KG1 (cell line): ENCODE measurements around the gene RPS6KA4.

Source experiments
- DNase-seq: peaks from one replicate; lab custom pipeline; 2025; lab: John Stamatoyannopoulos, UW

Gene RPS6KA4

DNA sequence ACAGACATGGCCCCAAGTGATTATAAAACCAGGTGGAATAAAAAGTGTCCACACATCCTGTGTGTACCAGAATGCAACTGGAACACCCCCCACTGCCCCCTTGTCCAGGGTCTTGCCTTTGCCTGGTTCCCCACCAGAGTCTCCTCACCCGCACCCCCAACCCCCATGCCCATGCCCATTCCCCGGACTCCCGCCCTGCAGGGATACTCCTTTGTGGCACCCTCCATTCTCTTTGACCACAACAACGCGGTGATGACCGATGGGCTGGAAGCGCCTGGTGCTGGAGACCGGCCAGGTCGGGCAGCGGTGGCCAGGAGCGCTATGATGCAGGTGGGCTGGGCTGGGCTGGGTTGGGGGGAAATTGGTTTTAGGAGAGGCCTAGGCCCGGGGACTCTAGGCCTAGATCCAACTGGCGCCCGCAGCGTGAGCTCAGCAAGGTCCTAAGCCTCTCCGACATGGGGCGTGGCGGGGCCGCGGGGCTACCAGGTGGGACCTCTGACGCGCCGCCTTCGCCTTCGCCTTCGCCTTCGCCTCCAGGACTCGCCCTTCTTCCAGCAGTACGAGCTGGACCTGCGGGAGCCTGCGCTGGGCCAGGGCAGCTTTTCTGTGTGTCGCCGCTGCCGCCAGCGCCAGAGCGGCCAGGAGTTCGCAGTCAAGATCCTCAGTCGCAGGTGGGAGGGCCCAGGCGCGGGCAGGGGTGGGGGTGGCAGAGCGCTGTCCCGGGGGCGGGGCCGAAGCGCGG is 9.1 kb downstream of the RPS6KA4 start:
- no peak for DNase-seq

DNA sequence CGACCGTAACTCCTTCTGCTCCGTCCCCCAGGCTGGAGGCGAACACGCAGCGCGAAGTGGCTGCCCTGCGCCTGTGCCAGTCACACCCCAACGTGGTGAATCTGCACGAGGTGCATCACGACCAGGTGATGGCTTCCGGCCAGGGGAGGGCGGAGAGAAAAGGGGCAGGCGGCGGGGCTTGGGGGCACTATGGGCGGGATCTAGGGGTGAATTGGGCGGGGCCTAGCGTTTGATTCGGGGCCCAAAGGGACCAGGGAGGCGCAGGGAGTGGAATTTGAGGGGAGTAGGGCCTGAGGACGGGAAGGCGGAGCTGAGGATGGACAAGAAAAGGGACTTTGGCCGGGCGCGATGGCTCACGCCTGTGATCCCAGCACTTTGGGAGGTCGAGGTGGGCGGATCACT is 9.7 kb downstream of the RPS6KA4 start:
- DNase-seq, result no peak

DNA sequence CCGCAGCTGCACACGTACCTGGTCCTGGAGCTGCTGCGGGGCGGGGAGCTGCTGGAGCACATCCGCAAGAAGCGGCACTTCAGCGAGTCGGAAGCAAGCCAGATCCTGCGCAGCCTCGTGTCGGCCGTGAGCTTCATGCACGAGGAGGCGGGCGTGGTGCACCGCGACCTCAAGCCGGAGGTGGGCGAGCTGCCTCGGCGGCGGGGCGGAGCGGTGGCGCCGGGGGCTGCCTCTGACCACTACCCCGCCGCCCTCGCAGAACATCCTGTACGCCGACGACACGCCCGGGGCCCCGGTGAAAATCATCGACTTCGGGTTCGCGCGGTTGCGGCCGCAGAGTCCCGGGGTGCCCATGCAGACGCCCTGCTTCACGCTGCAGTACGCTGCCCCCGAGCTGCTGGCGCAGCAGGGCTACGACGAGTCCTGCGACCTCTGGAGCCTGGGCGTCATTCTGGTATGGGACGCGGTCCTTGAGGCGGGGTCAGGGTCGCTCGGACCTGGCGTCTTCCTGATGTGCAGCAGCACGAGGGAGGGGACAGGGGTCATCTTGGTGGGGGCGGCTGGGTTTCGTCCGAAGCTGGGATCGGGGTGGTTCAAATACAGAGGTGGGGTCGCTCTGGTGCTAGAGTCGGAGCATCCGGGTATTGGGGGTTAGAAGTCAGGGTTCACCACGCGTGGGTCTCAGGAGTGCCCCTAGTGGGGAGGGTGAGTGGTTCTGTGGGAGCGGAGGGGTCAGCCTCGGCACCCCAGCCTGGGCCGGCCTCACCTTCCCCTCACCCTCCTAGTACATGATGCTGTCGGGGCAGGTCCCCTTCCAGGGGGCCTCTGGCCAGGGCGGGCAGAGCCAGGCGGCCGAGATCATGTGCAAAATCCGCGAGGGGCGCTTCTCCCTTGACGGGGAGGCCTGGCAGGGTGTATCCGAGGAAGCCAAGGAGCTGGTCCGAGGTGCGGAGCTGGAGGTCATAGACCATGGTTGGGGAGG is 10.8 kb downstream of the RPS6KA4 start:
- no peak for DNase-seq

DNA sequence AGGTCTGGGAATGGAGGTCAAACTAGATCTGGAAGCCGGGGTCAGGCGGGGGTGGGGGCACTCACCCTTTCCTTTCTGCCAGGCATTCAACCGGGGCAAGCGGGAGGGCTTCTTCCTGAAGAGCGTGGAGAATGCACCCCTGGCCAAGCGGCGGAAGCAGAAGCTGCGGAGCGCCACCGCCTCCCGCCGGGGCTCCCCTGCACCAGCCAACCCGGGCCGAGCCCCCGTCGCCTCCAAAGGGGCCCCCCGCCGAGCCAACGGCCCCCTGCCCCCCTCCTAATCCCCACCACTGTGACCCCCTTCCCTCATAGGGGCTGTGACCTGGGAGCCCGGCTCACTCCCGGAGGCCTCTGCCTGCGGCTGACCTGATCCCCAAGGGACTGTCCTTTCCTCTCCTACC is 12.2 kb downstream of the RPS6KA4 start:
- DNase-seq, result no peak

DNA sequence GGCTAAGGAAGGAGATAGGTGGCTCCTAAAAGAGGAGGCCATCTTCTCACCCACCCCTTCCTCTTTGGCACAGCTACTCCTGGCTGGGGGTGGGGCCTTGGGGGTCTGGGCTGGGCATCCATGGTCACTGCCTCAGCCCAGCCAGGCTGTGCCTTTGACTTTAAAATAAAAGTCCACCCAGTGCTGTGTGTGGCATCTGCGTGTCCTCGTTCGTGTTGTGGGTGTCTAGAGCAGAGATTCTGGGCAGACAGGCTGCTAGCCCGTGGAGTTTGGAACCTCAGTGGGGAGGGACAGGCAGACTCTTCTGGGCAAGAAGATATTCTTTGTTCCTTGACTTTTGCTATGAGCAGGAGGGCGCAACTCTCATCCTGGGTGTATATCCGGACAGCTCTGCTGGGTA is 13.1 kb downstream of the RPS6KA4 start:
- DNase-seq, result no peak

DNA sequence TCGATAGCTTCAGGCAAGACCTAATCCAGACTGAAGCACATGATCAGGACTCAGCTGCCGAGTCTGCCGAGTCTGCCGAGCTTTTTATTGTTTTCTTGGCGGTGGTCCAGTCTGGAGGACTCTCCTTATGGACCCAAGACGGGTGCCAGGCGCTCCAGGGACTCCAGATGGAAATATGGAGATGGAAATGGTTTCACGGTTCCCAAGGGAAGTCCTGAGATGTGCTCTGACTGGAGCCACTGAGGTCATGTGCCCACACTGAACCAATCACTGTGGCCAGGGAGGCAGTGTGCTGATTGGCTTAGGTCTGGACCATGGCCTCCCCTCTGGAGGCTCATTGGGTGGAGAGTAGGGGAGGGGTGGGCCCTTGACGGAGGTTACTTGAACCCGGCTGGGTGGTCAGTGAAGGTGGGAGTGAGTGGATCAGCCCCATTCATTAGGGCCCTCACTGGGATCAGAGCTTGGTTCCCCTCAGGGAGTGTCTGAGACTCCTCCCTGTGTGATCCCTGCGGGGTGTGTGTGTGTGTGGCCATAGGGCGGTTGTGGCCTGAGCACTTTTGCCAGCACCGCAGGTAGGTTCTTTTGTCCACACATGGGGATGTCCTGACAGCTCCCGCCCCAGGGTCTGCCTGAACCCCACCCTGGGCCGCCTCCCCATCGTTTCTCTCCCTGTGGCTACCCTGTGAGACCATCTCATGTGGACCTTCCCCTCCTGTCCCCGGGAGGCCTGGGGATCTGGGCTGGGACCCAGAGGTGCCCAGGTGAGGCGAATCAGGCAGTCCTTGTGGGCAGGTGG is 14.0 kb downstream of the RPS6KA4 start:
- DNase-seq, result no peak

DNA sequence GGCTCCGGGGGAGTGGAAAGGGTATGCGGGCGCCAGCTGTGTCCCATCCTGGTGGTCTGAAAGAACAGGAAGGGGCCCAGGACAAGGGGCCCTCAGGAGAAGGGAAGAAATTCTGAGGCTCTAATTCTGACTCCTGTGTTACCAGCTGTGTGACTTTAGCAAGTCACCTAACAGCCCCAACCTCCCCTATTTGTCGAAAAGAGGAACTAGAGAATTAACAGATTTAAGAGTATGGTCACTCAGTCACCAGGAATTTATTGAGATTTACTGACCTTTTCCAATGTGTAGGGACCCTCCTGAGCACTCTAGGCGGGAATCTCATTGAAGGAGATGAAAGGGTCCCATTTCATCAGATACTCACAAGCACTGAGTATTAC is 14.6 kb downstream of the RPS6KA4 start:
- no peak for DNase-seq

DNA sequence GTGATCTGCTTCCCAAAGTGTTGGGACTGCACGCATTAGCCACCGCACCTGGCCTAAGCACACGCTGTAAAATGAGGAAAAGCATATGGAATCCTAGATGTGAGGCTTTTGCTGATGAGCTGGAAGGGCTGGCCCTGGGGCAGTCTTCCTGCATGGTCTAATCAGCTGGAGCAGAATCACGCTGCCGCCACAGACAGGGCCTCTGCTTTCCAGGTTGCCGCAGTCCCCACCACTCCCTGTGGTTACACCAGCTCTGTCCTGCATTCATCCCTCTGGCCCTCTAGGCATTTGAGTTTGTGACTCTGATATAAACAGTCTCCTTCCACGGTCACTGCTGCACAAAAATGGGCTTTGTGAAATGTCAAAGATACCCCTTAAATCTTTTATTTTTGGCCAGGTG is 17.1 kb downstream of the RPS6KA4 start:
- DNase-seq, result no peak

DNA sequence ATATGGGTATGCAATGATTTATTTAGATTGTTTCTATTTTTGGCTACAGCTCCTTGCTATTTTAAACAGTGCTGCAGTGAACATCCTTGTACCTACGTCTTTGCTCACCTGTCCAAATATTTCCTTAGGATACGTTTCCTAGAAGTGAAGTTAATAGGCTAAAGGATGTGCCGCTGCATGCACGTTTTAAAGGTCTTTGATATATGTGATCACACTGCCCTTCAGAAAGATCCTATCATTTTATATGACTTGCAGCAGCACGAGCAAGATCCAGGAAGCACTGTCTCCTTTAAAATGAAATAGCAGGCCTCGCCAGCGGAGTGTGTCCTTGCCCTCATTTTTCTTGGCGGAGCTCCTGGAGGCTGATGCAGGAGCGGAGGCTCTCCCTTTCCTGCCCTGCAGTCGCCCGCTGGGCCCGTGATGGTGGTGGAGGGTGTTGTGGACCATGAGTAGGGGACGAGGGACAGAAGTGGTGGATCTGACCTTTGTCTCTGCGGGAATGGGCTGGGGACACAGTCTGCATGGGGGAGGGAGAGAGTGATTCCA is 19.4 kb downstream of the RPS6KA4 start:
- no peak for DNase-seq

DNA sequence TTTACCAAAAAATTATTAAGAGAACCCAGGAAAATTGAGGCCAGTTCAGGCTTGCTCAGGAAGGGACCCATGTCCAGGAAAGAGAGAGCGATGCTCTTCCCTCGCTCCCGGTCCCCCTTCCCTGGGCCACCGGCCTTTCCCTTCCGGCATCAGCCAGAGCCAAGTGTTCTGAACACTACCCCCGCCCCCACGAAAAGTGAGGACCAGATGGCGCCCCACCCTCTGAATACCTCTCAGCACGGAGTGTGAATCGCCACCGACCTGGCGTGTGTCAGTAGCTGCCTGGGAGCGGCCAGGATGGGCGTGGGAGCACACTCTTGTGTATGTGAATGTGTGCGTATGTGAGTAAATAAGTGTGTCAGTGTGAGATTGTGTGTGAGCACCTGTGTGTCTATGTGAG is 20.2 kb downstream of the RPS6KA4 start:
- DNase-seq, result no peak

DNA sequence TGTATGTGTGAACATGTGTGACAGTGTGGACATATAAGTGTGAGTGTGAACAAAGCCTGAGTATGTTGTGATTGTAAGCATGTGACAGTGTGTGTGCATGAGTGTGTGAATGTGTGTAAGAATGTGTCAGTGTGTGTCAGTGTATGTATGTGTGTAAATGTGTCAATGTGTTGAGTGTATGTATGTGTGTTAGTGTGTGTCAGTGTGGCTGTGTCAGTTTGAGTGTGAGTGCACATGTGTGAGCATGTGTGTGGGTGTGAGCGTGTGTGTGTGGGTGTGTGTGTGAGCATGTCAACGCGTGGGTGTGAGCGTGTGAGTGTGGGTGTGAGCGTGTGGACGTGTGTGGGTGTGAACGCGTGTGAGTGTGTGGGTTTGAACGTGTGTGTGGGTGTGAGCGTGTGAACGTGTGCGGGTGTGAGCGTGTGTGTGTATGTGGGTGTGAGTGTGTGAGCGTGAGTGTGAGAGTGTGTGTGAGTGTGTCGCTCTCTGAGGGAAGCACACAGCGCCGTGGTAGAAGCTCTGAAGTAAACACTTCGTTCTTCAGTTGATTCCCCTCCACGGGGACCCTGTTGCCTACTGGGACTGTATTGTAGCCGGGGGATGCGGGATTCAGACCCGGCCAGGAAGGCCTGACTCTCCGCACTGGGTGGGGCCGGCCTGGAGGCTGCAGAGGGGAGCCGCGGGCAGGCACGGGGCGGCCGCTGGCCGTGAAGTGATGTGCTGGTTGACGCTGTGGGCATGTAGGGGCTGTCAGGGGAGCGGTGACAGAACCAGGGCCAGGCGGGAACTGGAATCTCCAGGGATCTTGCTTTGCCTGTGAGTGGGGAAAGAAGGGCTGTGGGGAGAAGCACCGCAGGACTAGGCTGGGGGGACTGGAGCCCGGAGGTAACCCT is 21.1 kb downstream of the RPS6KA4 start:
- no peak for DNase-seq

DNA sequence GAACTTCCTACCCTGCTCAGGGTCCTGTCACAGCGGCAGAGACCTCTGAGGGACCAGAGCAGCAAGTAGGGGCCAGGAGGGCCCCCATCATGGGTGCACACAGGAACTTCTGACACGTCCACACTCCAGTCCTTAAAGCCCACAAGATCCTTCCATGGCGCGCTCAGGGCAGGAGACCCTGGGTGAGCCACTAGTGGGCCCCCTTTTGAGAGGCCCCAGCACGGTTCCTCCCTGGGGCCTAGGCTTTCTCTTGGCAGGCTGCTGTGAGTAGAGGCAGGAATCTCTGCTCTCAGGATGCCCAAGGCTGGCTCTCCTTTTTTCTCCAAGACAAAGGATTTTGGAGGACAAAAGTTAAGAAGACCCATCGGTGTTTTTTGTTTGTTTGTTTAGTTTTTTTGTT is 22.4 kb downstream of the RPS6KA4 start:
- DNase-seq, result no peak

DNA sequence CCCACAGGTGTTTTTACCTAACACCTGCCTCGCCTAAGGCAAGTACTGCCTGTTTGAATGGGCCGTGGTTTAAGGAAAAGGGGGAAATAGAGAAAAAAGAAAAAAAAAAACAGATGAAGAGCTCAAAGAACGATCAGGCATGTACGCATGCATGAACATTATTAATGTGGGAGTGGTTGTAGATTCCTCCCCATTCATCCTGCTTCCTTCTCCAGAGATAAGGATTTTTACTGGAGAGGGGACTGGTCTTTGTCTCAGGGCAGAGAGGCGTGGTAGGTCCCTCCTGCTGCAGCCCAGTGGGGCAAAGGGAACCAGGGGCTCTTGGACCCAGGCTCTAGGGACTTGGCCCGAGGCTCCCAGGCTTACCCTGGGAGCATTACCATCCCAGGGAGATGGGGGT is 23.1 kb downstream of the RPS6KA4 start:
- DNase-seq, result no peak

DNA sequence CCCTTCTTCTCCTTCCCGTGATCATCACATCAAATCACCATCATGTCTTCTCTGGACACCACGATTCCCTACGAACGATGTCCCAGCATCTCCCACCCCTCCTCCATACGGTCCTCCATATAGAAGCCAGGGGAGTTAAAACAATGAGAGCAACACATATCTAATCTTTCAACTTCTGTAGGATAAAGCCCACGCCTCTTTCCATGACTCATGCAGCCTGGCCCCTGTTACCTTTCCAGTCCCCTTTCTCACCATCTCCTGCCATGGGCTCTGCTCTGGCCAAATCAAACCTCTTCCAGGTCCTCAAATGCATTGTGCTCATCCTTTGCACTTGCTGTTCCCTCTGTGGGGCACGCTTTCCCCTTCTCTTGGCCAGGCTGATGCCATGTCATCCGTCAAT is 23.6 kb downstream of the RPS6KA4 start:
- DNase-seq, result no peak

DNA sequence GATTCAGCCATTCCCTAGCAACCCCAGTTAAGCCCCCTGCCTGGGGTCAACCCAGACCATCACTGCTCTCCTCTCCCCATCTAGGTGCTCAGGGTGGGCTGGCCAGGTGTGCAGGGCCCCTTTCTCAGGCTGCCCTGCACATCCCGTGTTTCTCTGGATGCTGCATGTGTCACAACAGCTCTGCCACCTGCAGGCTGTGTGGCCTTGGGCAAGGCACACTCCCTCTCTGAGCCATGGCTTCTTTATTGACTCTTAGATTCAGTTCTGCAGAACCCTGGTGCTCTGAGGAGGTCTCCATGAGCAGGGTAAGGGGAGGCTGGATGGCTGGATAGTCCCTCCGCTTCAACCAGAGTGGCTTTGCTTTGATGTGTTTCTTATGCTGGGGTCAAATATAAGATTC is 24.6 kb downstream of the RPS6KA4 start:
- DNase-seq, result no peak

DNA sequence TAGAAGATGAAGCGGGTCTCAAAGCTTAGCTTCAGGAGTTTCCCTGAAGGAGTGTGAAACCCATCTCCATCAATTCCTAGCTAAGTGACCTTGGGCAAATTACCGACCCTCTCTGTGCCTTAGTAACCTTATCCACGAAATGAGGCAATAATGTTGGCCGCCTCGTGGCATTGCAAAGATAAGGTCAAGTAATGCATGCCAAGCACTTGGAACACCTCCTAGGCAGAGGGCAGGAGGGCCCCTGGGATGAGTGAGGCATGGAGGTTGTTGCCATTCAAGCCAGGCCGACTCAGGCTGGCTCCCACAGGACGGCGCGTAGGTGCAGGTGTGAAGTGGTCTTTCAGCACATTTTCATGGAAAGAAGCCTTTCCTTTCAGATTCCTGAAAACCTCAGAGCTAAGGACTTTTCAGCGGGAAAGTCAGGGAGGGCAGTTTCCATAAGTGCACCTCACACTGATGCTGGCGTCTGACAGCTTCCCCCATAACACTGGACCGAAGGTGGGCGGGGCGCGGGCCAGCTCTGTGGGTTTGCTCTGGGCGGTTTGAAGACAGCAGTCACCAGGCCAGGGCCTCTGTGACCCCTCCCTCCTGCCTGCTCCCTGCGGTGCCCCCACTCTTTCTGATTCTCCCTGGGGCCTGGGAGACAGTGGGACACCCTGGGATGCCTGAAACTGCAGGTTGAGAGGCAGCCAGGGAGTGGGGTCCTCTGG is 25.2 kb downstream of the RPS6KA4 start:
- DNase-seq, result no peak

DNA sequence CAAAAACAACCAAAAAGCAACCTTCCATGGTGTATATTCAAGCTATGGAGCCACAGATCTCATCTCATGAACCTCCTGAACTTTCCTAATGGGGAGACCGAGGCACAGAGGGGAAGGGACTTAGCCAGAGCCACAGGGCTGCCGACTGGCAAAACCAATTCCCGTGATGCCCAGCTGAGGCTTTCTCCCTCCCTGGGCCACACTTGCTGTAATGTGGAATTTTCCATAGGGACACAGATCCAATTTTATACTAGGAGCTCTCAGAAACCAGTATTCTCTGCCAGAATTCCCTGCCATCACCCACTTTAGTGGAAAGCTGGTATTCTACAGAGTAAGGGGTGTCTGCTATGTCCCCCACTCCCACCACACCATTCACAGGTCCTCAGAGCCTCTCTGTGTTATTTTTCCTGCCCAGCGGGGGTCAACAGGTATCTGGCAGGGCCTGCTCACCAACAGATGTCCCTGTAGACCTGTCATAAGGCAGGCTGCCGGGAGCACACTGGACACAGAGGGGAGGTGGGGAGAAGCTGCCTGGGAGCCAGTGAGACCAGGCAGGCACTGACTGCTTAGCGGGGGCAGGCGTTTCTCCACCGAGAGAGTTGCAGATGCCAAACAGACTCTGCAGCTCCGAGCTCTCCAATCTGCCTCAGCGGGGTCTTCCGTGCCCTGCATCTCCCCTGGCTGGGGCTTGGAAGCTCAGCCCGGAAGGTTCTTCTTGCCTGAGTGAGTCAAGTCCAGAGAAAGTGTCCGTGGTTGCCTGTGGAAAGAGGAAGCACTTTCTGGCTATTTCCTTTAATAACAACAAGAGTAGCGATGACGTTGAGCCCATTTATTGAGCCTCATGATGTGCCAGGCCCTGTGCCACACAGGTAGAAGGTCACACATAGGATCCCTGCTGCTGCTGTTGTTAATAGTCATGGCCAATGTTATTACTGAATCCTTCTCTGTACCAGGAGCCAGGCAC is 26.3 kb downstream of the RPS6KA4 start:
- no peak for DNase-seq

DNA sequence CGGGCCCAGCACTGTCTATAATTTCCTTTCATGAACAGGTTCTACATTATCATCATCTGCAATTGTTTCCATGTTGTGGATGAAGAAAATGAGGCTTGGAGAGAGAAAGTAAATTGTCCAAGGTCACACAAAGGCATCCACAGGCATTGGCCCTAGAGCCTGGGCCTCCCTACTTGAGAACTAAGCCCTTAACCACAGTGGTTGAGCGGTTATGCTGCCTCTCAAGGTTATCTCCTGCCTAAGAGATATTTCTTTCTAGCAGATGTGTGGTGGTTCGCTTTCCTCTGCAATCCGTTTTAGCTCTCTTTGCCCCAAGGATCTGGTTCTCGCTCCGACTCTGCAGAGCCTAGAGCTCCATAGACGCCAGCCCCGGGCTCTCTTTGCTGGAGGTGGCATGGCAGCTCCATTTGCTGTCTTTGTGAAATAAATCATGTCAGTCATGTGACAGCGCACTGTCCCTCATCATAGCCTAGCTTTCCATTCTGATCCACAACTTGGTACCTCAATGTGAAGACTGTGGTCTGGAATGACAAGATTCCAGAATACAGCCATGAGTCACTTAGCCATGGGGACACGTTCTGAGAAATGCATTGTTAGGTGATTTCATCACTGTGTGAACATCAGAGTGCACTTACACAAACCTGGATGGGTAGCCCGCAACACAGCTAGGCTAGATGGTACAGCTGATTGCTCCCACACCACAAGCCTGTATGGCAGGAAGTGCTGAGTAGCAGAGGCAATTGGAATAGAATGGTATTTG is 27.2 kb downstream of the RPS6KA4 start:
- no peak for DNase-seq

DNA sequence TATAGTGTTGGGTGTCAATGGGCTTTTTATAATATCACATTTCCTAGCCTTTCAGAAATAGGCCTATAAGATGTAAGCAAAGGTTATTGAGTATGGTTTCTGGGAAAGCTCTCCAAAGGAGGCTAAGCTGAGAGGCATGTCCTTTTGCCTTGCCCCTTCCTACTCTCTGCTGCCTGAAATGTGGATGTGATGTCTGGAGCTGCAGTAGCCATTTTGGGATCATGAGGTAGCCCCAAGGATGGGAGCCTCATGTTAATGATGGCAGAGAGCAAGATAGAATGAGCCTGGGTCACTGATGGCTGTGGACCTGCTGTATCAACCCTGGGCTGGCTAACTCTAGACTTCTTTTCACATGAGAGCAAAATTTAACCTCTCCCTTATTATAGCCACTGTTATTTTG is 29.0 kb downstream of the RPS6KA4 start:
- no peak for DNase-seq
